DOHH2 (cell line): ENCODE data around the gene JARID2.
A peak's percentile ranks its signal among the peaks of the same experiment; 100 is the strongest.

Experiments
- H3F3A ChIP-seq: fragments of 200-600 bp; sonication (generic), shearing (Covaris generic); 2 replicates; pipeline ENCODE4 v1.6.0; 2016; ENCODE audit warnings: antibody characterized with exemption, mild to moderate bottlenecking; ENCODE audit not compliant: control insufficient read depth, insufficient read depth
- H3K27ac ChIP-seq: fragments of 200-600 bp; sonication (generic); 2 replicates; pipeline ENCODE4 v1.5.1; 2014; ENCODE audit warnings: low read depth, mild to moderate bottlenecking, low read length, moderate library complexity
- H3K27me3 ChIP-seq: fragments of 200-600 bp; sonication (generic); 2 replicates; pipeline ENCODE4 v1.6.1; 2014; ENCODE audit warnings: mild to moderate bottlenecking, low read length, mixed read lengths; ENCODE audit not compliant: control insufficient read depth
- H3K36me3 ChIP-seq: fragments of 200-600 bp; sonication (generic); 2 replicates; pipeline ENCODE4 v1.6.1; 2014; ENCODE audit warnings: mild to moderate bottlenecking, low read length, moderate library complexity, mixed read lengths; ENCODE audit not compliant: control insufficient read depth
- H3K4me1 ChIP-seq: fragments of 200-600 bp; sonication (generic); 2 replicates; pipeline ENCODE4 v1.6.1; 2014; ENCODE audit warnings: mild to moderate bottlenecking, low read length, mixed read lengths; ENCODE audit not compliant: control insufficient read depth
- H3K4me2 ChIP-seq: fragments of 200-600 bp; sonication (generic); 2 replicates; pipeline ENCODE4 v1.6.0; 2014; ENCODE audit warnings: mild to moderate bottlenecking, low read length, moderate library complexity
- H3K4me3 ChIP-seq: fragments of 200-600 bp; sonication (generic); 2 replicates; pipeline ENCODE4 v1.5.1; 2014; ENCODE audit warnings: mild to moderate bottlenecking, low read length, mixed read lengths
- H3K79me2 ChIP-seq: fragments of 200-600 bp; sonication (generic); 2 replicates; pipeline ENCODE4 v1.6.1; 2014; ENCODE audit warnings: mild to moderate bottlenecking, low read length, mixed read lengths; ENCODE audit not compliant: control insufficient read depth
- H3K9me2 ChIP-seq: fragments of 200-600 bp; sonication (generic); replicated peaks from 2 replicates; pipeline ENCODE4 v1.6.1; 2014; ENCODE audit warnings: mild to moderate bottlenecking, low read length, mixed read lengths; ENCODE audit not compliant: control insufficient read depth
- H3K9me3 ChIP-seq: fragments of 200-600 bp; sonication (generic); 2 replicates; pipeline ENCODE4 v1.6.1; 2014; ENCODE audit warnings: antibody characterized with exemption, low read length, mixed read lengths; ENCODE audit not compliant: control insufficient read depth, insufficient read depth
- H4K20me1 ChIP-seq: fragments of 200-600 bp; sonication (generic); 2 replicates; pipeline ENCODE4 v1.6.0; 2014; ENCODE audit warnings: low read depth, mild to moderate bottlenecking, antibody characterized with exemption, low read length, moderate library complexity; ENCODE audit not compliant: control insufficient read depth, insufficient read depth
- CTCF ChIP-seq: fragments of 200-600 bp; sonication (generic); IDR thresholded peaks from one replicate; pipeline ENCODE4 v1.5.1; 2014; ENCODE audit warnings: antibody characterized with exemption, mild to moderate bottlenecking, low read depth, low read length; ENCODE audit not compliant: poor library complexity, severe bottlenecking
- EZH2phosphoT487 ChIP-seq: fragments of 200-600 bp; sonication (generic); IDR thresholded peaks from 2 replicates; pipeline ENCODE4 v1.6.1; 2017; ENCODE audit warnings: borderline replicate concordance, mild to moderate bottlenecking, antibody characterized with exemption, low read length, moderate library complexity, mixed read lengths

Gene JARID2

GRCh38 chr6:15550546-15551123 lies 304.8 kb downstream of the JARID2 start:
- Histone ChIP-seq H4K20me1 (no peaks in the 10 kb centered on the region), H3K9me3 (no peaks in the 10 kb centered on the region), H3K79me2 (peaks cover 20% of the 10 kb centered on the region), H3K4me1 (peaks cover 36% of the 10 kb centered on the region), H3K27me3 (no peaks in the 10 kb centered on the region), H3K9me2 (no peaks in the 10 kb centered on the region), H3K4me2 (peak overlapping the region; percentile 51; the same call in 1 of the 2 replicates), H3K4me3 (no peak overlapping the region), H3F3A (peaks cover 5% of the 10 kb centered on the region), H3K36me3 (no peaks in the 10 kb centered on the region), H3K27ac (no peak overlapping the region)
- no peak for TF ChIP-seq CTCF
- TF ChIP-seq EZH2phosphoT487: no peak

- H3K27ac ChIP-seq: no peak overlapping the region
- peak overlapping the region; percentile 51 for H3K4me2 ChIP-seq
These were observed 305.4 kb downstream of the JARID2 start for GRCh38 chr6:15551262-15551661.

GRCh38 chr6:15551798-15552197 lies 305.9 kb downstream of the JARID2 start:
- Histone ChIP-seq H3K36me3 (no peaks in the 10 kb centered on the region), H3F3A (peaks cover 5% of the 10 kb centered on the region), H3K79me2 (peaks cover 18% of the 10 kb centered on the region), H3K9me2 (no peaks in the 10 kb centered on the region), H3K4me3 (no peak overlapping the region), H3K9me3 (no peaks in the 10 kb centered on the region), H3K4me1 (peaks cover 36% of the 10 kb centered on the region), H3K4me2 (peak overlapping the region; percentile 51), H3K27me3 (no peaks in the 10 kb centered on the region), H3K27ac (no peak overlapping the region), H4K20me1 (no peaks in the 10 kb centered on the region)
- TF ChIP-seq CTCF: no peak
- TF ChIP-seq EZH2phosphoT487: no peak

More at GRCh38 chr6:15551262-15551661, 305.4 kb downstream of the JARID2 start:
- no peaks in the 10 kb centered on the region for H3K9me2 ChIP-seq
- no peak overlapping the region for H3K4me3 ChIP-seq
- H3K79me2 ChIP-seq: peaks cover 20% of the 10 kb centered on the region
- peaks cover 5% of the 10 kb centered on the region for H3F3A ChIP-seq
- no peaks in the 10 kb centered on the region for H3K27me3 ChIP-seq
- no peaks in the 10 kb centered on the region for H3K9me3 ChIP-seq
- no peaks in the 10 kb centered on the region for H4K20me1 ChIP-seq
- H3K4me1 ChIP-seq: peaks cover 36% of the 10 kb centered on the region
- TF ChIP-seq CTCF (no peak), EZH2phosphoT487 (no peak)
- H3K36me3 ChIP-seq: no peaks in the 10 kb centered on the region
